Activated naive CD4-positive, alpha-beta T cell treated with anti-CD3 and anti-CD28 coated beads for 36 hours (primary cell): ENCODE data around the gene CHCHD4. TPM values are rescaled to one million over a fixed set of nuclear protein-coding genes. Genes with fewer than 3 reads are reported as not detected.
"Not testable (repeated sequence)": the region's sequence is repeated elsewhere in the genome, so short reads cannot be mapped to it uniquely, and the experiment has no call there.

ENCODE experiments used
- CTCF ChIA-PET: fragments of 350-600 bp; sonication (Branson Sonifier 250); formaldehyde crosslinking; loops from one replicate; lab custom pipeline; 2021; ENCODE audit warnings: antibody characterized with exemption; lab: Charles Lee
- DNase-seq: peaks from one replicate; pipeline ENCODE4 v3.0.0-alpha.2; 2020
- H3K27ac Mint-ChIP-seq: one replicate; pipeline ENCODE4 v1.8.0; 2021; ENCODE audit warnings: mild to moderate bottlenecking, mixed read lengths
- H3K27me3 Mint-ChIP-seq: one replicate; pipeline ENCODE4 v1.8.0; 2021; ENCODE audit warnings: low read depth, mixed read lengths
- H3K36me3 Mint-ChIP-seq: one replicate; pipeline ENCODE4 v1.8.0; 2021; ENCODE audit warnings: low read depth, mixed read lengths
- H3K4me1 Mint-ChIP-seq: one replicate; pipeline ENCODE4 v1.8.0; 2021; ENCODE audit warnings: low read depth, mixed read lengths
- H3K4me3 Mint-ChIP-seq: one replicate; pipeline ENCODE4 v1.8.0; 2021; ENCODE audit warnings: mild to moderate bottlenecking, moderate library complexity, mixed read lengths
- H3K9me3 Mint-ChIP-seq: one replicate; pipeline ENCODE4 v1.8.0; 2021; ENCODE audit warnings: mixed read lengths
- intact Hi-C: fragments of 100-400 bp; cut with micrococcal nuclease; formaldehyde crosslinking; loops from one replicate; pipeline ENCODE4 v1.15.1; 2023
- total RNA-seq, 2 experiments: library from RNA; stranded (reverse); gene quantifications; one replicate each; pipeline ENCODE4 v1.2.3, GENCODE V29; 2021

Gene CHCHD4
- total RNA-seq, 2 experiments from 2014 or later, result 16.2 to 17.9 TPM

DNA sequence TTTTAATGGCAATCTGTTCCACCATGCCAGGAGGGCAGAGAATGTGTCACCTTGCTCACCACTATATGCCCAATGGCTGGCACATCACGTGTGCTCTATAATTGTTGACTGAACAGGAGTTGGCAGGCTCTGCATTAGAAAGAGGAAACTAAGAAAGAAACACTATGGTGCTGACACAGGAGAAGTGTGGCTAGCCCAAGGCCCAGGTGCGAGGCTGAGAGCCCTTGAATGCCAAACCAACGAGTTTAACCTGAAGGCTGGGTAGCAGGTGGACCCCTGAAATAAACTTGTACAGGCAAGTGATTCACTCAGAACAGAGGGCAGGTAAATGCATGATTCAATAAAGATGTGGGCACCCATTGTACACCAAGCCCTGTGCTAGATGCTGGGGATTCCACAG is 2.4 kb downstream of the CHCHD4 start:
- Mint-ChIP-seq H3K4me1 (peaks cover 38% of the 10 kb centered on the region), H3K36me3 (peaks cover 25% of the 10 kb centered on the region), H3K9me3 (no peaks in the 10 kb centered on the region), H3K27ac (no peak overlapping the region), H3K4me3 (peak overlapping the region; percentile 93), H3K27me3 (no peaks in the 10 kb centered on the region)
- CTCF ChIA-PET, result no interaction called here
- DNase-seq, result no peak
- intact Hi-C loops, result loop anchor here (5.0 to 10.0 kb wide), 3 partner anchors 468 to 648 kb away; partner anchors contain the start of gene CCDC174

DNA sequence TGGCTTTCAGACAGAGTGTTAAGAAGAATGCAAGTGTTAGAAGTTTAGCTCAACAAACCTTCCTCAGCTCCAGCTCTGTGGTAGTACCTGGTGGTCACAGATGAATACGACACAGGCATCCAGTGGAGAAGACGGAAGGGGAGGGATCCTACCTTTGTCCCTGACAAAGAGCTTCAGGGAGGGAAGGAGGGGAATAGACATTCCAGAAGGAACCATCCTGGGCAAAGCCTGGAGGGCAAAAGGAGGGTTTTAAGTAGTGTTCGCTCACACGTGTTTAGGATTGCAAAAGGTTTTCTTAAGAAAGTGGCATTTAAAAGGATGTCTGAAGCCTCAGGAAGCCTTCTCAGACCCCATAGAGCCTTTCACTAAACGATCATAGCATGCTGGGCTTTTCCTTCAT is 2.8 kb downstream of the CHCHD4 start:
- intact Hi-C loops, result loop anchor here (5.0 to 10.0 kb wide), 3 partner anchors 467 to 647 kb away; partner anchors contain the start of gene CCDC174

DNA sequence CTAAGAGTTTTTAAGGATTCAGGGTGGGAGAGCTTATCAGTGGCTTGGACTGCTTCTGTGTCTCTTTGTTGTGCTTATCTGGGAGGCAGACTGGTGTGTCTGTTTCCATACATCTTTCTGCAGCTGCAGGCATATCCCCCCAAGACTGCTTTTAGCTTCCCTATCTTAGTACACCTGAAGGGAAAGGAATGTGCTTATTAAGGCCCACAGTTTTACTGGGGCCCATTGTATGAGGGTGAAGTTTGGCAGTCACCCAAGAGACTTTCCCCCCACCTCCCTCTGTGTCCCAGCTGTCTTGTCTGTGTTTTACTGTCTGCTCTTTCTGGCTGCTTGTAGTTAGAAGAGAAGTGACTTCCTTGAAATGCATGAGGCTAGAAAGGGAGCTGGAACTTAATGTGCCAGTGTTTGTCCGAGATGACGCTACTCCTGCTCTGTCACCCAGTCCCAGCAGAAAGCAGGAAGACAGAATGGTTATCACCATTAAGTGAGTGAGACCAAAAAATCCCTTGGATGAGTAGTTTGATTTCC is 3.7 kb downstream of the CHCHD4 start:
- H3K4me3 Mint-ChIP-seq, H3K27ac Mint-ChIP-seq, H3K9me3 Mint-ChIP-seq, DNase-seq, H3K27me3 Mint-ChIP-seq, CTCF ChIA-PET: not testable (repeated sequence)
- intact Hi-C loops, result loop anchor here (5.0 to 10.0 kb wide), 3 partner anchors 466 to 646 kb away; partner anchors contain the start of gene CCDC174
- Mint-ChIP-seq H3K4me1 (peaks cover 26% of the 10 kb centered on the region), H3K36me3 (peaks cover 25% of the 10 kb centered on the region)

More for the DNA sequence above, 2.8 kb downstream of the CHCHD4 start:
- no peak overlapping the region for H3K4me3 Mint-ChIP-seq
- H3K27me3 Mint-ChIP-seq, result no peaks in the 10 kb centered on the region
- H3K36me3 Mint-ChIP-seq, result peaks cover 25% of the 10 kb centered on the region
- no peak for DNase-seq
- no peak overlapping the region for H3K27ac Mint-ChIP-seq
- peaks cover 35% of the 10 kb centered on the region for H3K4me1 Mint-ChIP-seq
- H3K9me3 Mint-ChIP-seq, result no peaks in the 10 kb centered on the region
- CTCF ChIA-PET, result no interaction called here

DNA sequence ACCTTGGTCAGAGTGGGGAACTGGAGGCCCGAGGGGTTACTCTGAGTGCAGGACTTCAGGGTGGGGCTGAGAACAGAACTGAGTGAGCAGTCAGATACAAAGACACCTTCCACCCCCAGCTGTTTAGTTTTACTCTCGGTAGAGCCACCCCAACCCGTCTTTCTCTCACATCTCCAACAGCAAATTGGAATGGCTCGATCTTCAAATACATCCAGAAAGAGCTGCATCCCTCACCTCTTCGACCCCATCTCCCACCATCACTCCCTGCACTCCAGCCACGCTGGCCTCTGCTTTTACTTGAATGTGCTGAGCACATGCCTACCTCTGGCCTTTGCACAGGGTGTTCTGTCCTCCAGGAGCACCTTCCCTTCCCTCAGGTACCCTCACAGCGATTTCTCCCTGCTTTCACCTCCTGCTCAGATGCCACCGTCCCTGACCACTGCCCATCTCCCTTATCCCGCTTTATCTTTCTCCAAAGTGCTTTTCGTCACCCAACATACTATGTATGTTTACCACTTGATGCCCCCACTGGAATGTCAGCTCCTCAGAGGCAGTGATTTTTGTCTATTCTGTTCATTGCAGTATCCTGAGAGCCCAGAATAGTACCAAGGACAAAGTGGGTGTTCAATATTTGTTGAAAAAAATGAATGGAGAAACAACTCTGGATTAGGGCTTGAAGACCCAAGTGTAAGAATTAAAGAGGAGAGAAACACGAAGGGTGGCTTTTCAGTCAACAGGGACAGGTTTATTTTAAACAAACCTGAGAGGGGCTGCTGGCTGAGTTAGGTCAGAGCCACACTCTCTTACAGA is 4.4 kb downstream of the CHCHD4 start:
- no peak overlapping the region for H3K27ac Mint-ChIP-seq
- peaks cover 28% of the 10 kb centered on the region for H3K36me3 Mint-ChIP-seq
- H3K4me3 Mint-ChIP-seq, result no peak overlapping the region
- H3K27me3 Mint-ChIP-seq, result no peaks in the 10 kb centered on the region
- DNase-seq, result no peak
- intact Hi-C loops, result loop anchor here (5.0 to 10.0 kb wide), 3 partner anchors 466 to 646 kb away; partner anchors contain the start of gene CCDC174
- CTCF ChIA-PET, result interaction anchor here (1.0 kb wide), 1 partner anchor 223 kb away, joined by 3 read pairs; no protein-coding TSS in a partner anchor
- H3K4me1 Mint-ChIP-seq, result peaks cover 22% of the 10 kb centered on the region
- no peaks in the 10 kb centered on the region for H3K9me3 Mint-ChIP-seq

DNA sequence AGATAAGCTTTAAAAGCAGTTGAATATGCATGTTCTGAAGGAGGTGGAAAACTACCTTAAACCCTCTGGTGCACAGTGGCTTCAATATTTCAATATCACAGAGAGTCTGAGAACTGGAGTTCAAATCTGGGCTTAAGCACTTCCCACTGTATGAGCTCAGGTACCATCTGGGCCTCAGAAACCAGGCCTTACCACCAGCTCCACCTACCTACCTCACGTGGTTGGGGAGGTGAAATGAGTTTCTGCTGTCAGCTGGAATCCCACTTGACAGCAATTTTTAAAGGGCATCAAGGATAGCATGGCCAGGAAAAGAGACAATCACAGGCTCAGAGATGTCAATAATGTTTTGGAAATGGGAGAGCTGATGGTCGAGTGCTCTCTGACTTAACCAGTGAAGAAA is 5.0 kb downstream of the CHCHD4 start:
- intact Hi-C loops, result loop anchor here (5.0 to 10.0 kb wide), 3 partner anchors 465 to 645 kb away; partner anchors contain the start of gene CCDC174
- no peak overlapping the region for H3K27ac Mint-ChIP-seq
- H3K27me3 Mint-ChIP-seq, result no peaks in the 10 kb centered on the region
- no peaks in the 10 kb centered on the region for H3K9me3 Mint-ChIP-seq
- H3K4me3 Mint-ChIP-seq, result no peak overlapping the region
- CTCF ChIA-PET, result interaction anchor here (1.0 kb wide), 1 partner anchor 223 kb away, joined by 3 read pairs; no protein-coding TSS in a partner anchor
- H3K36me3 Mint-ChIP-seq, result peaks cover 28% of the 10 kb centered on the region
- no peak for DNase-seq
- H3K4me1 Mint-ChIP-seq, result peaks cover 22% of the 10 kb centered on the region

- no peaks in the 10 kb centered on the region for H3K27me3 Mint-ChIP-seq
- H3K4me1 Mint-ChIP-seq, result peaks cover 20% of the 10 kb centered on the region
- intact Hi-C loops, result no loop called here
- peaks cover 29% of the 10 kb centered on the region for H3K36me3 Mint-ChIP-seq
- no peak overlapping the region for H3K4me3 Mint-ChIP-seq
- H3K9me3 Mint-ChIP-seq, result no peaks in the 10 kb centered on the region
- no peak overlapping the region for H3K27ac Mint-ChIP-seq
- CTCF ChIA-PET, result interaction anchor here (1.0 kb wide), 1 partner anchor 222 kb away, joined by 3 read pairs; no protein-coding TSS in a partner anchor
- DNase-seq, result no peak
Observed at GRCh38 chr3:14118400-14119381, 6.0 kb downstream of the CHCHD4 start.

GRCh38 chr3:14117468-14118399 is 6.9 kb downstream of the CHCHD4 start:
- no peaks in the 10 kb centered on the region for H3K9me3 Mint-ChIP-seq
- H3K27me3 Mint-ChIP-seq, result no peaks in the 10 kb centered on the region
- no peak for DNase-seq
- no peak overlapping the region for H3K27ac Mint-ChIP-seq
- CTCF ChIA-PET, result no interaction called here
- peaks cover 37% of the 10 kb centered on the region for H3K36me3 Mint-ChIP-seq
- intact Hi-C loops, result no loop called here
- peaks cover 12% of the 10 kb centered on the region for H3K4me1 Mint-ChIP-seq
- H3K4me3 Mint-ChIP-seq, result no peak overlapping the region

GRCh38 chr3:14113965-14114635 is 10.6 kb downstream of the CHCHD4 start:
- Mint-ChIP-seq H3K36me3 (peaks cover 27% of the 10 kb centered on the region), H3K27me3 (no peaks in the 10 kb centered on the region), H3K4me1 (no peaks in the 10 kb centered on the region), H3K27ac (no peak overlapping the region), H3K4me3 (no peak overlapping the region), H3K9me3 (no peaks in the 10 kb centered on the region)
- CTCF ChIA-PET, result interaction anchor here (0.5 to 3.0 kb wide), 2 partner anchors 84 to 217 kb away, joined by 3 to 14 read pairs; no protein-coding TSS in a partner anchor
- intact Hi-C loops, result loop anchor here (1.0 kb wide), 1 partner anchor 218 kb away; no protein-coding TSS in a partner anchor
- DNase-seq, result peak; percentile 21

DNA sequence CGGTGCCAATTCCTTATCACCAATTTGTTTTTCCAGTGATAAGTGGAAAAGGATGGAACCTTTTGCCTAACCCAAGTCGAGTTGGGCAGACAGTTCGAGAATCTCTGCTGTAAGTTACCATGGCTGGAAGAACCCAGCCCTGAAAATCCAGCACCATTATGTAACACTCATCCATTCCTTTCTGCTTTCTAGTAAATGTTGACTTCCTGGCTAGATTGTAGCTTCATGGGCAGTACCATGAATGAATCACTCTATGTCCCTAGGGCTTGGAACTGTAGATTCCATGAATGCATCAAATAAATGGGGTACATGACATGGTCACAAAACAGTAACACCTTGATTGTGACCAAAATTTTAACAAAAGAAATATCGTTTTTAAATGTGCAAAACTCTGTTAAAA is 14.0 kb downstream of the CHCHD4 start:
- H3K27me3 Mint-ChIP-seq, result no peaks in the 10 kb centered on the region
- H3K27ac Mint-ChIP-seq, result no peak overlapping the region
- intact Hi-C loops, result no loop called here
- CTCF ChIA-PET, result no interaction called here
- H3K4me3 Mint-ChIP-seq, result no peak overlapping the region
- DNase-seq, result no peak
- no peaks in the 10 kb centered on the region for H3K4me1 Mint-ChIP-seq
- H3K36me3 Mint-ChIP-seq, result peaks cover 26% of the 10 kb centered on the region
- H3K9me3 Mint-ChIP-seq, result no peaks in the 10 kb centered on the region

GRCh38 chr3:14109821-14110220 is 14.8 kb downstream of the CHCHD4 start:
- H3K36me3 Mint-ChIP-seq, result peaks cover 24% of the 10 kb centered on the region
- H3K27ac Mint-ChIP-seq, intact Hi-C loops, H3K4me1 Mint-ChIP-seq, H3K4me3 Mint-ChIP-seq, H3K9me3 Mint-ChIP-seq, DNase-seq, CTCF ChIA-PET, H3K27me3 Mint-ChIP-seq: not testable (repeated sequence)
